HG02798 (cell line): ENCODE data around the gene THSD8.
"Not testable (repeated sequence)": the region's sequence is repeated elsewhere in the genome, so short reads cannot be mapped to it uniquely, and the experiment has no call there.

Experiments
- ATAC-seq: cut with Tn5 transposase; IDR thresholded peaks from one replicate; pipeline ENCODE4 v1.9.1; 2021; ENCODE audit warnings: mild to moderate bottlenecking; ENCODE audit not compliant: unreplicated experiment, poor library complexity

THSD8 gene

GRCh38 chr19:12817188-12817587, 15.3 kb downstream of the THSD8 start:
- ATAC-seq, result not testable (repeated sequence)

GRCh38 chr19:12817810-12818209, 15.9 kb downstream of the THSD8 start:
- ATAC-seq, result not testable (repeated sequence)

- ATAC-seq, result no peak
These were observed 19.9 kb downstream of the THSD8 start for GRCh38 chr19:12821761-12822160.

GRCh38 chr19:12825254-12826131, 23.6 kb downstream of the THSD8 start:
- no peak for ATAC-seq

GRCh38 chr19:12828494-12828893, 26.6 kb downstream of the THSD8 start:
- no peak for ATAC-seq

- no peak for ATAC-seq
These were observed 31.5 kb downstream of the THSD8 start for GRCh38 chr19:12833418-12833737.

GRCh38 chr19:12833738-12834565, 32.1 kb downstream of the THSD8 start:
- ATAC-seq, result no peak

- no peak for ATAC-seq
These were observed 32.7 kb downstream of the THSD8 start, which contains the start of gene RTBDN for GRCh38 chr19:12834566-12834943. Gene RTBDN (minus strand): TSS chr19:12834579. CDS start chr19:12829979, 4,600 bp downstream.

GRCh38 chr19:12834976-12835757, 33.3 kb downstream of the THSD8 start:
- no peak for ATAC-seq

GRCh38 chr19:12836529-12836863, 34.6 kb downstream of the THSD8 start:
- no peak for ATAC-seq

- ATAC-seq, result no peak
These were observed 35.4 kb downstream of the THSD8 start for GRCh38 chr19:12837225-12837624.

- no peak for ATAC-seq
These were observed 36.5 kb downstream of the THSD8 start, which contains the start of gene MAST1 for GRCh38 chr19:12838182-12838885. Gene MAST1 (plus strand): TSS chr19:12838515. CDS start chr19:12838573, 58 bp downstream.

- ATAC-seq, result no peak
These were observed 37.3 kb downstream of the THSD8 start for GRCh38 chr19:12838886-12839756.

- ATAC-seq, result no peak
These were observed 38.5 kb downstream of the THSD8 start for GRCh38 chr19:12840091-12841079.

GRCh38 chr19:12841094-12841493, 39.2 kb downstream of the THSD8 start:
- ATAC-seq, result no peak

GRCh38 chr19:12842511-12842910, 40.6 kb downstream of the THSD8 start:
- no peak for ATAC-seq

GRCh38 chr19:12843328-12843727, 41.5 kb downstream of the THSD8 start:
- ATAC-seq, result no peak
